HG03342 (cell line): ENCODE measurements around the gene HSF2BP.
"Not testable (repeated sequence)": the region's sequence is repeated elsewhere in the genome, so short reads cannot be mapped to it uniquely, and the experiment has no call there.

ENCODE experiments used
- ATAC-seq: cut with Tn5 transposase; IDR thresholded peaks from one replicate; pipeline ENCODE4 v1.9.1; 2021; ENCODE audit warnings: mild to moderate bottlenecking, moderate library complexity; ENCODE audit not compliant: unreplicated experiment

The HSF2BP gene

DNA sequence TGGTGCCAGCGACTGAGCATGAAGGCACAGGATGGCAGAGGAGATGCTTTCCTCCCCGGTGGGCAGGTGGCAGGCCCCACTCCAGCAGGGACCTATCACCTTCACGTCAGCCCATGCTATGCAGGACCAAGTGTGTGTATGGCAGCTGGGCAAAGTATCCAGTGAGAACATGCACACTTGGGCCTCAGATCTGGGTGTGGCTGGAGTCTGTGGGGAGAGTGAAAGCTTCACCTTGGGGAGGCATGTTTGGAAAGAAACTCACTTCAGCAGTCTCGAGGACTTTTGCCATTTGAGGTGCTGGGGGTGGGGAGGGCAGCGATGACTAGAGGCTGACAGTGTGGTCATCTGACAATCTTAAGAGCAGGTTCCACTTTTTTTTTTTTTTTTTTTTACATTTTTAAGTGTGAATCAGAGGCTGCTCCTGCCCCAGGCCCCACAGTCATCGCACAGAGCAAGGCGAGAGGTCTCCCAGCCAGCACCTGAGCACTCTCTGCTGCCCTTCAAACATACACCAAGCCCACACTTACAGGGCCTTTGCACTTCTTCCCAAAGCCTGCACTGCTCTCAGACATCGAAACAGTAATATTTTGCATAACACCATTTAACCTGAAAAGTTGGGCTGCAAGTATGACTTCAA lies 136.7 kb downstream of the HSF2BP start:
- not testable (repeated sequence) for ATAC-seq

DNA sequence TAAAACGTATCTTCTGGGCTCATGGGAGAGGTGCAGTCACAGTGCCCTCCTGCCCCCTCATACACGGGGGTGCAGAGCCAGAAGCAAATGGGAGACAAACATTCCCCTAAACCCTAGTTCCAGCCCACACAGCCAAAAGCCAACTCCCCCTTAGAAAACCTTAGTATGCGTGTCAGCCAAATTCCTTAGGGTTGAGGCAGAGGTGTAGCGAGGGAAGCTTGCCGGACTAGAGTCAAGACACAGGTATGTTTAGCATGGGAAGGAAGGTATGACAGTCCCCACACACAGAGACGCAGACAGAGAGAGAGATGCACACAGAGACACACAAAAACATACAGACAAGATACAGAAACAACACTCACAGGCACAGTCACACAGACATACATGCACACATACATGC lies 141.6 kb downstream of the HSF2BP start:
- ATAC-seq: not testable (repeated sequence)

DNA sequence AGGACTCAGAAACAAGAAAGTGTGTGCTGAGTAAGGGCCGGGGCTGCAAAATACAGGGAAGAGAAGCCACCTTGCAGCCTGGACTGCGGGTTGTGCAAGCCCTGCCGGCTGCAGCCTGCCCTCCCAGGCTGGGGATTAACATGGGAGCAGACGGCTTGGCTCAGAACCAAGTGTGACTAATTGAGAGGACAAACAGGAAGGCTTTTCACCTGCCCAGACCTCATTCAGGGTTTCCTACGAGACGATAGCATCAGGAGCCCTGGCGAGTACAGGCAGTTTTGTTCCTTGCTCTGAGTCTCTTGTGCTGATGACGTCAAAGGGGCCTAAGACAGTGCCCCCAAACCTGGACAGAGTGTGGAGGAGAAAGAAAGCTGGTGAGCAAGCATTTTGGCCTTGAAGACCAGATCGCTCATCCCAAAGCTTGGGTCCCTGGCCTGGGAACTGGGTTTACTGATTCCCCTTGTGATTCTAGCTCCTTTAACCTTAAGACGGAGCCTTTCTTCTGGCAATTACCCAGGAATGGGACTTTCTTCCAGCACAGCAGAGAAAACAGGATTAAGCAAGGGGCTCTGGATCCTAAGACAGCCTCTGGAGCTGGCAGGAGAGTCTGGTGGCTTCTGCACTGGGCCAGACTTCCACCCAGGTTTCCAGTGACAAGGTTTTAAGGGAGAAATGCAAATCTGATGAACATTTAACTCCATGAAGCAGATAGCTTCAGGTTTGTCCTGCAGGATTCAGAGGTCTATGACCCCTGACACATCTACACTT lies 142.2 kb downstream of the HSF2BP start:
- not testable (repeated sequence) for ATAC-seq

DNA sequence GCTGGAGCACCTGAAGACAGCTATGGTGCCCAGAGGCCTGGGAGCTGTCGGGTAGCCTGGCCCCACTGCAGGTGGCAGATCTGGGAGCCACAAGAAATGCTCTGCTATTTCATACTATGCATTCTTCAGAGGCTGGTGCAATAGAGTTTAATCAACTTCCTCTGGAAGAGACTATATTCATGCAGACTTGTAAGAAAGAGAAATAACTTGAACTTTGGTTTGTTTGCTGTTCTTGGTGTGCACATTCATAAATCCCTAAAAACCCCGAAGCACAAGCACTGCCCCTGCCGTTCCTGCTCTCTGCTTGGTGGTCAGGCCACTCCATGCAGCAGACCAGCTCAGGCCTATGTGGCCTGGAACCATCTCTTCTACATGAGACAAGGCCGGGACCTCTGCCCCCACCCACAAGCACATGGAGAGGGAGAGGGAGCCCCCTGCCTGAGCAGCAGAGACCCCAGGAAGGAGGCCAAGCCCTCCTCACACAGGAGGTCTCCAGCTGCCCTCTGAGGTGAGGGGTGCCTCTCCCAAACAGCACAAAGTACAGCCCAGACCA lies 142.9 kb downstream of the HSF2BP start:
- not testable (repeated sequence) for ATAC-seq

DNA sequence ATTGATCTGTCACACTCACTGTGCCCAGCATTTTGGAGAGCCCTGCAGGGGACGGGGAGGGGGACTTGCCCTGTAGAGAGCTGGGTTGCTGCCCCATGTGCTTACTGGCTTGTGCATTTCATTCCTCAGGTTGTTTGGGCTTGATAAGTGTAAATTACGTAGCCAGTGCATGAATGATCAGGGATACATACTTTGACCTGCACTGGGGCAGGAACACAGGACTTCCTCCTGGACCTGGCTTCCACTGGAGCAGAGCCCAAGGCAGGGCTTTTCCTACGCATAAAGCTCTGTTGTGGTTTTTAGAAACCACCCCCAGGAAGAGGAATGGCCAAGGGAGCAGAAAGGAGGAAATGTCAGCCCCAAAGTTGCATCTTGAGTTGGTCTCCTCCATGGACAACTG lies 144.5 kb downstream of the HSF2BP start:
- ATAC-seq: not testable (repeated sequence)

DNA sequence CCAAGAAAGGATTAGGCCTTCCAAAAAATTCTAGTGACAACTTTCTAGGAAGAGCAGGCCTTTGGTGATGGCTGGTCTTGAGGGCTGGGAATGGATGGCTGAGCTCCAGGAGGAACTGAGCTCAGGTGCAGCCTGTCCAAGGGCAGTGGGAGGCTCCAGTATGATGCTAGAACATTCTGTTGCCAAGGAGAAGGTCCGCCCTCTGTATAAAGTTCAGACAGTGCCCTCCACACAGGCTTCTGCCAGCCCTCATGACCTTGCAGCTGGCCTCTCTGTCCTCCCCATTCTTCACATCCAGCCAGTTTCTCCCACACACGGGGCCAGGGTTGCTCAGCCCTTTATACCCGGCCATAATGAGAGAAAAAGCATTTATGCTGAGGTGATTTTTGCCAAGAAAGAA lies 146.3 kb downstream of the HSF2BP start:
- not testable (repeated sequence) for ATAC-seq

DNA sequence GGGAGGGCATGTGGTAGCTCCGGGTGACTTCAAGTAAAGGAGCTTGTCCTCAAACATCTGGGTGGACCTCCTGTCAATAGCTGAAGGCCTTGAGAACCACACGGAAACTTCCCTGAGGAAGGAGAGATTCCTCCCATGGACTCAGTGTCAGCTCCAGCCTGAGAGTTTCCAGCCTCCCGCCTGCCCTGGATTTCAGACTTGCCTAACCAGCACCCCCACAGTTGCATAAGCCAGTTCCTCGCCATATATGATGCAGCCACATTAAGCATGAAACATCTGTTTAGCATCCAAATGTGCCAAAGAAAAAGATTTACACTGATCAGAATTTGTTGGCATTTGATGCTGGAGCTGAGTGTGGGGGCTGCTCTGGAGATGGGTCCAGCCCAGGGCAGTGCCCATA lies 148.1 kb downstream of the HSF2BP start:
- ATAC-seq: not testable (repeated sequence)

DNA sequence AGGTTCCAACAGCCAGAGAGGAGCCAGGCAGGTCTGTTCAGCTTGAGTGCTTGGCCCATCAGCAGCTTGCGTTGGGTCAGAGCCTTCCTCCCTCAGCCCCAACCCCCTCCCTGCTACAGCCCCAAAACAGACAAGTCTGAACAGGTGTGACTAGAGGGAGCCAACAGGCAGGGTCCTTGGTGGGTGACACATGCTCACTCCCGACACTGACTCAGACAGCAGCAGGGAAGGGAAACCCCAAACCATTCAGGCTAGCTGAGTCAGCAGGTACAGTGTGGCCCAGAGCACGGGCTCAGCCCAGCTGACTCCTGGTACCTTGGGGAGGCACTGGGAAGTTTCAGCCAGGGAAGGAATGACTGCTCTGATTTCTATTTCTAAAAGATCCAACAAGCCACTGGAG lies 148.6 kb downstream of the HSF2BP start:
- not testable (repeated sequence) for ATAC-seq

DNA sequence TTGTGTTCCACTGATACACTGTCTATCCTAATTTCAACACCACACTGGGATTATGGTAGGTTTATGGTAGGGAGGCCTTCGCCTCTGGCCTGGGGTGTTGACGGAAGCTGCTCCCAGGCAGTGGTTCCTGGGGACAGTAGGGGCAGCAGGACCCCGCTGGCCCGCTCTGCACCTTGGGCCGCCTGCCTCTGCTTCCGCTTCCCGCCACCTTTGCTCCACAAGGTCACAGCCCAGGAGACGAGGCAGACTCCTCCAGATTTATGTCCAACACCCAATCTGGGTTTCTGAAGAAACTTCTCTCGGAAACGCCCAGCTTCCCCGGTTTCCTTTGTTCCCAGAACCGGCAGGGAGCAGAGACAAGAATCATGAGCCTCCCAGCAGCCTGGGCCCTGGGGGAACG lies 155.4 kb downstream of the HSF2BP start:
- not testable (repeated sequence) for ATAC-seq

DNA sequence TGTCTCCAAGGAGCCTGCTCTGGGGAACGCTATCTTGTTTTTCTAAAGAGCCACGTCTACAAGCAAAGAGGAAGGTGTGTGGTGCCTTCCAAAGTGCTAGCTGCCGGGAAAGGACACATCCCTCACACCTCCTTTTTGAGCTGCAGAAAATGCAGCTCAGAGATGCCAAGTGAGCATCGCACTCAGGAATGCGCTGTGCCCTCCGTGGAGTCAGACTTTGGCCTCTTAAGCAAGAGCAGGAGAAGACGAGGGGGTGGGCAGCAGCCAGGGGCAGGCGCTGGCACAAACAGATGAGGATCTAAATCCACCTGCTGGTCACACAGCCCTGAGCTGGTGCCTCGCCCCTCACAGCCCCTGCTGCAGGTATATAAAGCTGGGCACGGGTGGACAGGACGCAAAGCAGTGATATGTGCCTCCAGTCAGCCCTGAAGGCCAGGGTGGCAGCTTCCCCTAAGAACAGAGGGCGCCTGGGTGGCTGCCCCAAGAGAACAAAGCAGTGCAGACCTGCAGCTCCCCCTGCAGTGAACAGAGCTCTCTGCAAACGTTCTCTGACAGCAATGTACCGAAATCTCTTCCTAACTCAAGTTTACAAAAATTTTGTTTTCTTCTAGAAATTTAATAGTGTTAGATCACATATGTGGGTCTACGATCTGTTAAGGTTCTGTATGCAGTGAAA lies 156.1 kb downstream of the HSF2BP start:
- ATAC-seq: not testable (repeated sequence)

DNA sequence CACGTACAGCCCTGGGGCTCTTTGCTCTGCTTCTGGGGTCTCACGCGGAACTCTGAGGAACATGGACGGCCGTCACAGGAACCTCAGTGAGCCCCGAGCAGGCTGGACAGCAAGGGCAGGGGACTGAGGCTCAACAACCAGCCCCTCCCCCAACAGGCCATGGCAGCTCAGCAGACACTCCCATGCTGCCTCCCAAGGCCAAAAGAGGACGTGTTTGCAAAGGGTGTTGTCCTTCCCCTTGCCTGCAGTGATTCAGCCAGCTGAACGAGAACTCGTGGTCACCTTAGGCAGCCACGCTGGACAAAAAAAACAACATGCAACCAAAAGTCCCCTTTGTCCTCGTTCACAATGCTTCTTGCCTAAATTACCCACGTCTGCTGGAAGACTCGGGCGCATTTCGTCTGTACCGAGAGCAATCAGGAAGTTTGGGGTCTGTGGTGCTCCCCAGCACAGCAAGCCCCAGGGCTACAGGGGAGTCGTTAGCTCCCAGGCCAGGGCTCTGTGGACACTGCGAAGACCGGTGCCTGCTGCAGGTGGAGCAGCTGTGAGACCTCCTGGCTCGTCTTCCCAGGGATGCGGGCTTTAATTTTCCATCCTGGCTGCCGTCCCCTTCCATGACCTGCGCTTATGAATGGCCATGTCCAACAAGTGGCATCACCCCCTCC lies 156.7 kb downstream of the HSF2BP start:
- ATAC-seq: not testable (repeated sequence)

DNA sequence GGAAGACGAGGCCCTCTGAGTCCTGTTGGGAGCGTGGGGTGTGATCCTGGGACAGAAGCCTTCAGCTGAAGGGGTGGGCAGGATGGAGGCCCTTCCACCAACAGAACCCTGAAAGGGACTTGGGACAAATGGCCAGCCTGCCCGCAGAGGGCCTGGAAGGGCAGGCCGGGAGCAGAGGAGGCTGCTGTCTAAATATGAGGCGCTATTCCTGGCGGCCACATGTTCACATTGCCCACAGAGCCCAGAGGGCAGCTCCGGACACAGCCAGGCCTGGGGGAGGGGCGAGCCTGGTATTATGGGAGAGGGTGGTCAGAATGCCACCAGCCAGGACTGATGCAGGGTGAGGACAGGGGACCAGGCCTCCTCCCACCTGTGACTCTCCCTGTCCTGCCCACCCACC lies 160.4 kb downstream of the HSF2BP start:
- not testable (repeated sequence) for ATAC-seq

DNA sequence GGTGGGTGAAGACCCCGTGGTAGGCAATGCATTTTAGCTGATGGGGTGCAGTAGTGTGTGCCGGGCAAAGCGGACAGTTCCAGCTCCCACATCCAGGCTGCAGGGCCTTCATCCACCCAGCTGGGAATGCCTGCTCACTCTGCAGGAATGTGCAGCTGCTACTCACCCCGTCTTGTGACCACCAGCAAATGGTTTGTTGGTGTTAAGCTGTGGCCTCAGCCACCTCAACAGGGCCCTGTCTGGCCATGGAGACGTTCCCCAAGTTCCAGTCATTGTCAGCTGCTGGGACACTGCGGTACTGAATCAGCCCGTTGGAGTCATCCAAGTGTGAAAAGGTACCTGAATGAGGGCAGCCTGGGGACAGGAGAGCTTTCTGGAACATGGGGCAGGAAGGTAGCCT lies 161.2 kb downstream of the HSF2BP start:
- ATAC-seq: not testable (repeated sequence)

DNA sequence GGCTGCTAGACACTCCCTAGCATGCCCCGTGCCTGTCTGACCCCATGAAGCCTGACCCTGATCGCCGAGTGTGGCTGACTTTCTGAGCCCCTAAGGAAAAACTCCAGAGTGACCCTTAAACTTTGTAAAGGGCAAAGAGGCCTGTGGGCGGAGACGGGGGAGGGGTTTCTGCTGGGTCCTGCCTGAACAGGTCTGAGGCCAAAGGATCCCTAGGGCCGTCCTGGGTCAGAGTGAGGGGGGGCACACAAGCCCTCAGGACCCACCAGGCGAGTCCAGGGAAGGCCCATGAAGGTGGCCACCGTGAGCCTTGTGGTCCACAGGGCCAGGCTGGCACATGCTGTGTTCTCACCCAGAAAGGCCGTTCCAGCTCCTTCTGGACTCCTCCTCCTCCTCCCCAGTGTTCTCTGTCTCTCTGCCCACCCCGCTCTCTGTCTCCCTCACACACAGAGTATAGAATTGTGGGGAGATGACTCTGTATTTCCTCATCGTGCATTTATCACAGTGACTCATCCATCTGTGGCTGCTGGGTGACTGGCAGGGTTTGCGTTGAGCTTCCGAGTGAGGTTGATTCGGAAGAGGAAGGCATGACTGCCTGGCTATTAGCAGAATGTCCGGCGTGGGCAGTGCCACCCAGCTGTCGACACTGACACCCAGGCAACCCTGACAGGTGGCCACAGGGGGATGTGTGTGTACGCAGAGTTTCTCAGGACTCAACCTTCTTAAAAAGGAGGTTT lies 164.8 kb downstream of the HSF2BP start:
- not testable (repeated sequence) for ATAC-seq

DNA sequence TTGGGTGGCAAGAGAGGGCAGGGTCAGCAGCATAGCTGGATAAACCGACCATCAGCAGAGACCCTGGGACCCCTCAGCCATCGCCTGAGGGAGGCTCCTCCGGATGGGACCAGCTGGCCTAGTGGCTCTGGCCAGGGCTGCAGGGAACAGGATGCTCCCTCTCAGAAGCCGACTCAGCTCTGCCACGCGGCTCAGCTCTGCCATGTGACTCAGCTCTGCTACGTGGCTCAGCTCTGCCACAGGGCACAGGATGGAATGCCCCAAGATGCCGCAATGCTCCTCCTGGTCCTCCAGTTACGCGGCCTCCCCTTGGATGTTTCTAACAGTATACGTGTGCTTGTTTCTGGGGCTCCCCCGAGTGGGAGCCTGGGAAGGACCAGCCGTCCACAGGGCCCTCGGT lies 165.8 kb downstream of the HSF2BP start:
- ATAC-seq: not testable (repeated sequence)

DNA sequence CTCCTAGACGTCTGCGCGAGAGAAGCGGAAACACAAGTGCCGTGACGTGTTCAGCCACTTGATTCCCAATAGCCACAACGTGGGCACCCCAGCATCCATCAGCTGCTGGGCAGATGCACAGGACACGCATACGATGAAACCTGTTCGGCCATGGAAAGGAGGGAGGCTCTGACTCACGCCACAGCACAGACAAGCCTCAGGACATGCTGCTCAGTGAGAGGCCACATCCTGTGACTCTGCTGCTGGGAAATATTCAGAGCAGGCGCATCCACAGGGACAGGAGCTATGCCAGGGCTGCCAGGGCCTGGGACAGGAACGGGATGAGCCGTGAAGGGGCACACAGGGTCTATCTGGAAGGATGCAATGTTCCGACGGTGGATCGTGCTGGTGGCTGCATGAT lies 171.1 kb downstream of the HSF2BP start:
- not testable (repeated sequence) for ATAC-seq

DNA sequence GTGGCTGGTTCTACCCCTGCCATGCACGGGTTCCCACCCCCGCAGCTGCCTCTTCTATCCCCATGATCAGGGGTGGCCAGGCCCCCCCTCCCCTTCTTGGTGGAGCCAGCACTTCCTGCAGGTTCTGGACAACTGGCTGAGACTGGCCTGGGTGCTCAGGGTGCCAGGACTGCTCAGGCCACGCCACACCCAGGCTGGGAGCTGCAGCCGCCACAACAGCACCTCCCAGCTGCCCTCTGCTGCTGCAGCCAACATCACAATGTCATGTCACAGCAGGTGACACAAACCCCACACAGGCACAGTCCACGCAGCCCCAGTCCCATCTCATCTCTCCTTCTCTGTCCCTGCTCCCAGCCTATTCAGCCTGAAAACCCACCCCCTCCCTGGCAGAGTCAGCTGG lies 173.2 kb downstream of the HSF2BP start:
- not testable (repeated sequence) for ATAC-seq

DNA sequence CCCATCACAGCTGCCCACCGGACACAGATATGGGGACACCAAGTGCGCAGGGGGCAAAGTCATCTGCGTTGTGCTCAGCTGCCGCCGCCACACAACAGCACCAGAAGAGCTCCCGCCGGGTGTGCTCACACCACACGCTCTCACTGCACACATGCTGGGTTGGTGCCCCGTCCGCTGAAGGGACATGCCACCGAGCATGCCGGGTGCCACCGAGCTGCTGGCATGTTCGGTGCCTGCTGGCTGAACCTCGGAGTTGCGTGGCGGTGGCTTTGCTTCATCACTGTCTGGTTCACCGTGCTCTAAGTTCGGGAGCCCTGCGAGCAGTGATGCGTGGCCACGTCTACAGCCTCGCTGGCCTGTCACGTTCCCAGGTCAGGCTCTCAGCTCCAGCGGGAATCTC lies 174.3 kb downstream of the HSF2BP start:
- ATAC-seq: not testable (repeated sequence)

DNA sequence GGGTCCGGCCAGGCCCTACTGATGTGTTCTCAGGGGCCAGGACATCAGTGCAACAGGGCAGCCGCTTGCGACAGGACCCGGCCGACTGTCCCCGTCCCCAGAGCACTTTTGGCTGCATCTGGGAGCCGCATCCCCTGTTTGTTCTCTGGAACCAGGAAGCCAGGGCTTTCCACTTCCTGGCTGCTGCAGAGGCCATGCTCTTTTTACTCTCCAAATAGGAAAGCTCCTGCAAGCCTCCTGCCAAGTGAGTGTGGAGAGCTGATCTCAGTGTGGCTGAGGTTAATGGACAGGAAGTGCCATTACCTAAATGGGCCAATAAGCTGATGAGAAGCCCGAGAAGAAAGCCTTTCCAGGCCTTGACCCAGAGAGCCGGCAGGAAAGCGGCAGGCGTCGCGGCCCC lies 180.1 kb downstream of the HSF2BP start:
- not testable (repeated sequence) for ATAC-seq
